Endothelial cell of umbilical vein (primary cell): ENCODE results near the gene FAM114A1. TPM values are rescaled to one million over a fixed set of nuclear protein-coding genes. Genes with fewer than 3 reads are reported as not detected.

Source experiments
- BruUV-seq: library from RNA; stranded (reverse); fragments of 400-500 nt; replicated peaks from 2 replicates; lab custom pipeline; 2021; lab: Mats Ljungman, UMichigan
- CTCF ChIA-PET: fragments of 300-600, 350-600 bp; sonication (Branson Sonifier 250); formaldehyde crosslinking; loops from one replicate; lab custom pipeline; 2021; ENCODE audit warnings: antibody characterized with exemption, inconsistent platforms; lab: Charles Lee
- POLR2A ChIA-PET: fragments of 300-600, 350-600 bp; sonication (Branson Sonifier 250); formaldehyde crosslinking; loops from one replicate; lab custom pipeline; 2021; ENCODE audit warnings: antibody characterized with exemption, inconsistent platforms; lab: Charles Lee
- DNase-seq: peaks from one replicate; pipeline ENCODE4 v3.0.0-alpha.2; 2011; ENCODE audit warnings: low read depth, low spot score
- FAIRE-seq: peaks from 2 replicates; lab custom pipeline; 2011; peaks lifted over from hg19 to GRCh38; lab: Jason Lieb, UNC
- H2AFZ ChIP-seq: 2 replicates; pipeline ENCODE4 v1.6.0; 2012; ENCODE audit warnings: low read depth, low read length, control low read depth, inconsistent platforms
- H3K27ac ChIP-seq: 2 replicates; pipeline ENCODE4 v1.5.1; 2011; ENCODE audit warnings: low read depth, mild to moderate bottlenecking, control low read depth, low read length, moderate library complexity; ENCODE audit not compliant: insufficient read depth
- H3K27me3 ChIP-seq, 2 experiments: 2 replicates each; pipeline versions ENCODE4 v1.6.0 to v1.6.1; 2011; ENCODE audit warnings: low read length in 2 of 2, mixed read lengths in 1 of 2; ENCODE audit not compliant: control insufficient read depth in 2 of 2, insufficient read depth in 2 of 2
- H3K36me3 ChIP-seq, 2 experiments: 2 replicates in 1 of 2; 3 replicates in 1 of 2; pipeline ENCODE4 v1.5.1; 2011; ENCODE audit warnings: low read length in 2 of 2, mild to moderate bottlenecking in 1 of 2, moderate library complexity in 1 of 2; ENCODE audit not compliant: control insufficient read depth in 2 of 2, insufficient read depth in 2 of 2; ENCODE audit errors: extremely low read depth in 1 of 2
- H3K4me1 ChIP-seq: 3 replicates; pipeline ENCODE4 v1.5.1; 2011; ENCODE audit warnings: mild to moderate bottlenecking, low read length; ENCODE audit not compliant: control insufficient read depth, insufficient read depth; ENCODE audit errors: extremely low read depth
- H3K4me2 ChIP-seq: 2 replicates; pipeline ENCODE4 v1.6.1; 2011; ENCODE audit warnings: low read length, control low read depth, mixed read lengths; ENCODE audit not compliant: insufficient read depth
- H3K4me3 ChIP-seq, 3 experiments: fragments of 200-600 bp in 1 of 3; sonication (generic), shearing (Covaris generic) in 1 of 3; replicated peaks in 1 of 3; 2 replicates each; pipeline ENCODE4 v1.5.1; 2011 to 2016; ENCODE audit warnings: control low read depth in 3 of 3, low read length in 3 of 3, mild to moderate bottlenecking in 2 of 3, inconsistent platforms in 1 of 3, low read depth in 1 of 3, moderate library complexity in 1 of 3; ENCODE audit not compliant: insufficient read depth in 1 of 3
- H3K79me2 ChIP-seq: 2 replicates; pipeline ENCODE4 v1.6.0; 2012; ENCODE audit warnings: low read length, inconsistent platforms; ENCODE audit not compliant: control insufficient read depth, insufficient read depth
- H3K9ac ChIP-seq: replicated peaks from 2 replicates; pipeline ENCODE3; 2011; ENCODE audit warnings: low read length, control low read depth; ENCODE audit not compliant: insufficient read depth; ENCODE audit errors: extremely low read depth
- H3K9me1 ChIP-seq: replicated peaks from 3 replicates; pipeline ENCODE4 v1.6.0; 2011; ENCODE audit warnings: mild to moderate bottlenecking, low read length; ENCODE audit not compliant: control insufficient read depth, insufficient read depth; ENCODE audit errors: extremely low read depth
- H3K9me3 ChIP-seq: replicated peaks from 2 replicates; pipeline ENCODE4 v1.5.1; 2012; ENCODE audit warnings: low read length, inconsistent platforms; ENCODE audit not compliant: control insufficient read depth, insufficient read depth
- H4K20me1 ChIP-seq: replicated peaks from 2 replicates; pipeline ENCODE3; 2011; ENCODE audit warnings: mild to moderate bottlenecking, low read length; ENCODE audit not compliant: control insufficient read depth, insufficient read depth; ENCODE audit errors: extremely low read depth
- EZH2 ChIP-seq: IDR thresholded peaks from 2 replicates; pipeline ENCODE4 v1.6.1; 2012; ENCODE audit warnings: borderline replicate concordance, low read depth, mild to moderate bottlenecking, moderate library complexity, low read length, inconsistent platforms; ENCODE audit not compliant: severe bottlenecking
- FOS ChIP-seq: IDR thresholded peaks from 2 replicates; pipeline ENCODE4 v1.6.1; 2011; ENCODE audit warnings: mild to moderate bottlenecking, low read length, moderate library complexity, borderline replicate concordance; ENCODE audit not compliant: insufficient read depth
- GATA2 ChIP-seq: IDR thresholded peaks from 2 replicates; pipeline ENCODE4 v1.7.0; 2011; ENCODE audit warnings: low read depth, mild to moderate bottlenecking, moderate library complexity, mixed read lengths, low read length; ENCODE audit not compliant: insufficient read length, insufficient read depth
- JUN ChIP-seq: IDR thresholded peaks from 2 replicates; pipeline ENCODE4 v1.6.1; 2011; ENCODE audit warnings: borderline replicate concordance, low read depth; ENCODE audit not compliant: insufficient read length, insufficient read depth
- MYC ChIP-seq: IDR thresholded peaks from one replicate; pipeline ENCODE4 v1.6.1; 2011; ENCODE audit warnings: mild to moderate bottlenecking, low read depth, low read length
- POLR2A ChIP-seq: IDR thresholded peaks from 2 replicates; pipeline ENCODE4 v1.6.1; 2012; ENCODE audit warnings: low read depth, mild to moderate bottlenecking, control low read depth, low read length
- POLR2AphosphoS5 ChIP-seq: IDR thresholded peaks from 2 replicates; pipeline ENCODE4 v1.6.1; 2012; ENCODE audit warnings: low read depth, mild to moderate bottlenecking, control low read depth, low read length, moderate library complexity; ENCODE audit not compliant: insufficient read depth
- dilution Hi-C: fragments of 300-500 bp; cut with MboI; formaldehyde crosslinking; loops from one replicate; pipeline ENCODE4 v1.15.0; 2019; ENCODE audit warnings: low sequenced_read_pairs; ENCODE audit not compliant: extremely low pct_ligation_motif_present
- intact Hi-C: fragments of 100-400 bp; cut with micrococcal nuclease; formaldehyde crosslinking; loops from one replicate; pipeline ENCODE4 v1.10.0; 2022
- polyA plus RNA-seq, 4 experiments: library from polyadenylated mRNA; depleted of rRNA in 3 of 4; stranded (reverse) in 3 of 4; unstranded in 1 of 4; fragments of >200 nt; gene quantifications; 2 replicates each; pipeline versions ENCODE4 v1.2.1 to v1.2.3, GENCODE V29; 2011 to 2012; ENCODE audit warnings: missing spikeins in 1 of 4
- total RNA-seq: library from RNA; stranded (reverse); gene quantifications from 2 replicates; pipeline ENCODE4 v1.2.3, GENCODE V29; 2021
- TF ChIP-seq, protein P1 (sequence below): IDR thresholded peaks from 2 replicates; pipeline ENCODE4 v1.6.1; 2011; ENCODE audit not compliant: insufficient read depth, insufficient read length
- TF ChIP-seq, protein P2 (sequence below), 2 donors: IDR thresholded peaks; 1 replicate in 1 of 2; 2 replicates in 1 of 2; pipeline ENCODE4 v1.5.1; 2011; ENCODE audit warnings: low read length in 2 of 2, mild to moderate bottlenecking in 2 of 2, moderate library complexity in 2 of 2, control low read depth in 1 of 2, inconsistent platforms in 1 of 2, low read depth in 1 of 2; ENCODE audit not compliant: insufficient read depth in 1 of 2; ENCODE audit errors: extremely low read depth in 1 of 2

The FAM114A1 gene
- total and polyA plus RNA-seq, 2 donors (not counting 3 experiments of a cell fraction or from before 2014, with no cell fraction given) = 99.2 to 118 TPM

DNA sequence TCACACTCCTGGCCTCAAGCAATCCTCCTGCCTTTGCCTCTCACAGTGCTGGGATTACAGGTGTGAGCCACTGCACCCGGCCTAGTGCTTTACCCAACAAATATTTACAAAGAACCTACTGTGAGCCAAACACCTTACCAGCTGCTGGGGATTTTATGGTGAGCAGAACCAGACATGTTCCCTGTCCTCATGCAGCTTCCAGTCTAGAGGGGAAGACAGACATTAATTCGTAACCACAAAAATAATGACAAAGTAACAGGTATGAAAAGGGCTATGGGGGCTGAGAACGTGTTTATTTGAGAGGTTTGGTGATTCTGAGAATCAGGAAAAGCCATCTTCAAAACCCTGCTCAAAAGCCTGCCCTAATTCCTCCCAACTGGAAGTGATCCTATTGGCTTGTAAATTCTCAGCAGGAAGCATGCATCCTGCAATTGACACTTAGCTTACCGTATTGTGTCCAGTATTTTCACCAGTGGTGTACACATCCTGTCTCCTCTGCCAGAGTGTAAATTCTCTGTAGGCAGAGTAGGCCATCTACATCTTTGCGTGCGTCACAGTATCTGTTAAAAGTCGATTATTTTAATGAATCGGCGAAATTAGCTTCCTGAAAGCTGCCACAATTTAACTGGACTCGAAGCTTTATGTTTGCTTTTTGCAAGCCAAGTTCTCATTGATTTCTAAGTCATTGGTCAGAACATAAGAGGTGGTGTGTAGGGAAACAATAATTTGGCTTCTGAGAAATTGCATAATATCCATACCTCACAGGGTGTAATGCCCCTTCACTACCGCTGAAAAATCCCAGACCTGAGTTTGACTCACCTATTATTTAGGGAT is 97.6 kb downstream of the FAM114A1 start:
- TF ChIP-seq EZH2 (no peak), MYC (no peak), POLR2AphosphoS5 (no peak), GATA2 (no peak)
- TF ChIP-seq, protein P1, sequence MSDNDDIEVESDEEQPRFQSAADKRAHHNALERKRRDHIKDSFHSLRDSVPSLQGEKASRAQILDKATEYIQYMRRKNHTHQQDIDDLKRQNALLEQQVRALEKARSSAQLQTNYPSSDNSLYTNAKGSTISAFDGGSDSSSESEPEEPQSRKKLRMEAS = no peak
- no peaks in the 10 kb centered on the region for H3K4me1 ChIP-seq
- no peaks in the 10 kb centered on the region for H4K20me1 ChIP-seq
- intact Hi-C loops = no loop called here
- H3K36me3 ChIP-seq = no peaks in the 10 kb centered on the region
- no peak overlapping the region for H3K27ac ChIP-seq
- dilution Hi-C loops = no loop called here
- BruUV-seq = no TSS peak
- no peaks in the 10 kb centered on the region for H3K27me3 ChIP-seq
- ChIA-PET POLR2A (no interaction called here), CTCF (no interaction called here)
- no peak for DNase-seq
- no peaks in the 10 kb centered on the region for H3K9me1 ChIP-seq
- no peak for FAIRE-seq
- H3K4me3 ChIP-seq = no peak overlapping the region
- H3K79me2 ChIP-seq = no peaks in the 10 kb centered on the region
- no peak overlapping the region for H3K4me2 ChIP-seq
- no peaks in the 10 kb centered on the region for H3K9me3 ChIP-seq
- H2AFZ ChIP-seq = no peak overlapping the region
- no peak overlapping the region for H3K9ac ChIP-seq

DNA sequence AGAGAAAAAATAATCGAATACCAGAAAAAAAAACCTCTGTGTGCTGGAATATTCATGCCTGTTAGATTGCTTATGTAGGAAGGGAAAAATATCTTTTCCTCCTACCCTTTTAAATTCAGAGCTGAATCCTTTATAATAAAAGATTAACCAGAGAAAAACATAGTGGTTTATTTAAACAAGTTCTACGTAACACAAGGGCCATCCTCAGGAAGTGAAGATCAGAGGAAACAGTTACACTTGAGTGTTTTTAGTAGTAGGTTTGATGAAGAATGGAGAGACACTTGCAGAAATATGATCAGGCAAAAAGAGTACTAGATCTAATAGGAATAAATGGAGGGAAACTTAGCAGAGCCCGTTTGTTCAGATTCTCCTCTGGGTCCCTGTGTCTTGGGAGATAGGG is 98.3 kb downstream of the FAM114A1 start:
- no peaks in the 10 kb centered on the region for H3K9me3 ChIP-seq
- ChIA-PET POLR2A (no interaction called here), CTCF (no interaction called here)
- H3K9me1 ChIP-seq = no peaks in the 10 kb centered on the region
- H3K4me3 ChIP-seq = no peak overlapping the region
- TF ChIP-seq, protein P2, sequence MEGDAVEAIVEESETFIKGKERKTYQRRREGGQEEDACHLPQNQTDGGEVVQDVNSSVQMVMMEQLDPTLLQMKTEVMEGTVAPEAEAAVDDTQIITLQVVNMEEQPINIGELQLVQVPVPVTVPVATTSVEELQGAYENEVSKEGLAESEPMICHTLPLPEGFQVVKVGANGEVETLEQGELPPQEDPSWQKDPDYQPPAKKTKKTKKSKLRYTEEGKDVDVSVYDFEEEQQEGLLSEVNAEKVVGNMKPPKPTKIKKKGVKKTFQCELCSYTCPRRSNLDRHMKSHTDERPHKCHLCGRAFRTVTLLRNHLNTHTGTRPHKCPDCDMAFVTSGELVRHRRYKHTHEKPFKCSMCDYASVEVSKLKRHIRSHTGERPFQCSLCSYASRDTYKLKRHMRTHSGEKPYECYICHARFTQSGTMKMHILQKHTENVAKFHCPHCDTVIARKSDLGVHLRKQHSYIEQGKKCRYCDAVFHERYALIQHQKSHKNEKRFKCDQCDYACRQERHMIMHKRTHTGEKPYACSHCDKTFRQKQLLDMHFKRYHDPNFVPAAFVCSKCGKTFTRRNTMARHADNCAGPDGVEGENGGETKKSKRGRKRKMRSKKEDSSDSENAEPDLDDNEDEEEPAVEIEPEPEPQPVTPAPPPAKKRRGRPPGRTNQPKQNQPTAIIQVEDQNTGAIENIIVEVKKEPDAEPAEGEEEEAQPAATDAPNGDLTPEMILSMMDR (IDR thresholded peaks at IDR 0.05; ENCODE audit: extremely low read depth in 1 of 2, insufficient read depth in 1 of 2, low read depth in 1 of 2, low read length in 2 of 2) = no peak
- TF ChIP-seq EZH2 (no peak), GATA2 (no peak), POLR2A (no peak), JUN (no peak), FOS (no peak)
- TF ChIP-seq, protein P1 = no peak
- H3K4me1 ChIP-seq = no peaks in the 10 kb centered on the region
- no peaks in the 10 kb centered on the region for H3K36me3 ChIP-seq
- no peak overlapping the region for H3K4me2 ChIP-seq
- no peaks in the 10 kb centered on the region for H4K20me1 ChIP-seq
- no peak overlapping the region for H2AFZ ChIP-seq
- H3K27me3 ChIP-seq = no peaks in the 10 kb centered on the region
- no peaks in the 10 kb centered on the region for H3K79me2 ChIP-seq
- no TSS peak for BruUV-seq
- FAIRE-seq (no peak), DNase-seq (no peak)
- no peak overlapping the region for H3K27ac ChIP-seq
- dilution Hi-C loops (no loop called here), intact Hi-C loops (no loop called here)
- no peak overlapping the region for H3K9ac ChIP-seq
